Thymus (tissue), 11 donors: ENCODE data around the gene GBA2. TPM values are rescaled to one million over a fixed set of nuclear protein-coding genes. Genes with fewer than 3 reads are reported as not detected.
A peak's percentile ranks its signal among the peaks of the same experiment; 100 is the strongest.

Experiments used
- DNase-seq, 9 donors: peaks; one replicate each; pipeline ENCODE4 v3.0.0-alpha.2; 2013; ENCODE audit warnings: low spot score in 9 of 9, low read depth in 6 of 9, missing footprints in 1 of 9
- H3K27ac ChIP-seq, 2 donors: one replicate each; pipeline ENCODE4 v1.5.1; 2013; ENCODE audit warnings: control low read depth in 1 of 2, low read depth in 1 of 2, low read length in 1 of 2, mild to moderate bottlenecking in 1 of 2, moderate library complexity in 1 of 2
- H3K27me3 ChIP-seq, 2 donors: one replicate each; pipeline ENCODE4 v1.5.1; 2013; ENCODE audit warnings: low read length in 1 of 2; ENCODE audit not compliant: control insufficient read depth in 2 of 2, insufficient read depth in 1 of 2
- H3K36me3 ChIP-seq, 2 donors: one replicate each; pipeline ENCODE4 v1.5.1; 2013; ENCODE audit warnings: low read length in 1 of 2, mild to moderate bottlenecking in 1 of 2, moderate library complexity in 1 of 2; ENCODE audit not compliant: control insufficient read depth in 2 of 2, insufficient read depth in 2 of 2
- H3K4me1 ChIP-seq, 2 donors: one replicate each; pipeline ENCODE4 v1.5.1; 2013; ENCODE audit warnings: low read length in 2 of 2; ENCODE audit not compliant: control insufficient read depth in 2 of 2, insufficient read depth in 2 of 2
- H3K4me3 ChIP-seq, 2 donors: one replicate each; pipeline ENCODE4 v1.5.1; 2013; ENCODE audit warnings: low read length in 2 of 2, control low read depth in 1 of 2, mild to moderate bottlenecking in 1 of 2
- H3K9me3 ChIP-seq, 2 donors: one replicate each; pipeline ENCODE4 v1.5.1; 2013; ENCODE audit warnings: low read length in 1 of 2, mild to moderate bottlenecking in 1 of 2; ENCODE audit not compliant: control insufficient read depth in 2 of 2, insufficient read depth in 1 of 2
- WGBS: extraction: QIAGEN DNeasy Blood & Tissue Kit; methylation state at CpG from one replicate; pipeline ENCODE4 v1.1.7; 2013; 5-methylcytosine and 5-hydroxymethylcytosine counted together
- polyA plus RNA-seq: library from polyadenylated mRNA; stranded (reverse); fragments of 200-250 nt; gene quantifications from one replicate; pipeline ENCODE4 v1.2.3, GENCODE V29; 2013
- total RNA-seq: library from RNA; stranded (reverse); fragments of 120-200 nt; gene quantifications from one replicate; pipeline ENCODE4 v1.2.4, GENCODE V29; 2013
- donor health status: healthy.

The GBA2 gene
- total and polyA plus RNA-seq, 2 donors = 21.7 to 36.9 TPM

- no peaks in the 10 kb centered on the region for H3K9me3 ChIP-seq
- peaks cover 16 to 32% of the 10 kb centered on the region in 2 donors for H3K36me3 ChIP-seq
- H3K4me3 ChIP-seq = peak overlapping the region; percentile 17 to 23
- H3K4me1 ChIP-seq = peaks cover 56 to 64% of the 10 kb centered on the region in 2 donors
- peak in 1 of 9 donors; percentile 18 for DNase-seq
- 76% methylated on average over 3 of the region's 3 CpGs for WGBS
- peak overlapping the region in 1 of 2 donors; percentile 52 for H3K27ac ChIP-seq
- H3K27me3 ChIP-seq = no peaks in the 10 kb centered on the region
Observed at GRCh38 chr9:35729101-35729500, 19.9 kb downstream of the GBA2 start.

GRCh38 chr9:35728041-35728971 lies 20.7 kb downstream of the GBA2 start:
- Histone ChIP-seq H3K27ac (peak overlapping the region; percentile 38 to 55), H3K4me1 (peaks cover 52 to 60% of the 10 kb centered on the region in 2 donors), H3K9me3 (no peaks in the 10 kb centered on the region), H3K36me3 (peaks cover 24 to 40% of the 10 kb centered on the region in 2 donors), H3K27me3 (no peaks in the 10 kb centered on the region), H3K4me3 (peak overlapping the region; percentile 5 to 12)
- WGBS = 13% methylated on average over 10 of the region's 10 CpGs
- peak in 4 of 9 donors; percentile 44 to 76 (median 51) for DNase-seq

DNA sequence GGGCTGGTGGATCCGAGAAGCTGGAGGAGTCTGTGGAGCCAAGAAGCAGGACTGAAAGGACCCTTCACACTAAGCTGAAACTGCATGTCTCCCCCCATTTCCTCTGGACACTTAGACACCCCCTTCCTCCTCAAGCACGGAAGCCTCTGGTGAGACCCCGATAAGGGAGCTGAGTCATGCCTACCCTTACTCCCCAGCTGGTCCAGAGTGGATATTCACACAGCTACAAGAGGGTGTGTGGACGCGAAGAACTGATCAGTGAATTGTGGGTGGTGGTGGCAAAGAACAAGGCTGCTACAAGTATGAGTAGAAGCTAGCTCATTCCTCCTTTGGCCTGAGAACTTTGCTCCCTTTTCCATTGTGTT lies 21.4 kb downstream of the GBA2 start:
- peak in 1 of 9 donors; percentile 16 for DNase-seq
- no peaks in the 10 kb centered on the region for H3K27me3 ChIP-seq
- WGBS = 43% methylated on average over 5 of the region's 5 CpGs
- peak overlapping the region; percentile 2 to 9 for H3K27ac ChIP-seq
- peaks cover 29 to 46% of the 10 kb centered on the region in 2 donors for H3K36me3 ChIP-seq
- no peak overlapping the region for H3K4me3 ChIP-seq
- peaks cover 47 to 54% of the 10 kb centered on the region in 2 donors for H3K4me1 ChIP-seq
- H3K9me3 ChIP-seq = no peaks in the 10 kb centered on the region

- peak in 7 of 9 donors; percentile 52 to 92 (median 75) for DNase-seq
- H3K4me1 ChIP-seq = peaks cover 47 to 53% of the 10 kb centered on the region in 2 donors
- WGBS = 6% methylated on average over 3 of the region's 3 CpGs
- no peaks in the 10 kb centered on the region for H3K27me3 ChIP-seq
- H3K36me3 ChIP-seq = peaks cover 36 to 53% of the 10 kb centered on the region in 2 donors
- no peak overlapping the region for H3K4me3 ChIP-seq
- H3K27ac ChIP-seq = peak overlapping the region; percentile 50 to 70
- H3K9me3 ChIP-seq = no peaks in the 10 kb centered on the region
Observed at GRCh38 chr9:35726931-35727330, 22.1 kb downstream of the GBA2 start.

- Histone ChIP-seq H3K9me3 (no peaks in the 10 kb centered on the region), H3K36me3 (peaks cover 50 to 69% of the 10 kb centered on the region in 2 donors), H3K27me3 (no peaks in the 10 kb centered on the region), H3K4me1 (peaks cover 35 to 43% of the 10 kb centered on the region in 2 donors), H3K4me3 (no peak overlapping the region), H3K27ac (no peak overlapping the region)
- WGBS = 98% methylated on average over 11 of the region's 11 CpGs
- no peak for DNase-seq
Observed at GRCh38 chr9:35725362-35725761, 23.7 kb downstream of the GBA2 start.

GRCh38 chr9:35723908-35724307 lies 25.1 kb downstream of the GBA2 start:
- no peak for DNase-seq
- Histone ChIP-seq H3K4me3 (no peak overlapping the region), H3K27ac (no peak overlapping the region), H3K9me3 (no peaks in the 10 kb centered on the region), H3K4me1 (peaks cover 22 to 28% of the 10 kb centered on the region in 2 donors), H3K36me3 (peaks cover 64 to 83% of the 10 kb centered on the region in 2 donors), H3K27me3 (no peaks in the 10 kb centered on the region)
- WGBS = 98% methylated on average over 8 of the region's 8 CpGs

DNA sequence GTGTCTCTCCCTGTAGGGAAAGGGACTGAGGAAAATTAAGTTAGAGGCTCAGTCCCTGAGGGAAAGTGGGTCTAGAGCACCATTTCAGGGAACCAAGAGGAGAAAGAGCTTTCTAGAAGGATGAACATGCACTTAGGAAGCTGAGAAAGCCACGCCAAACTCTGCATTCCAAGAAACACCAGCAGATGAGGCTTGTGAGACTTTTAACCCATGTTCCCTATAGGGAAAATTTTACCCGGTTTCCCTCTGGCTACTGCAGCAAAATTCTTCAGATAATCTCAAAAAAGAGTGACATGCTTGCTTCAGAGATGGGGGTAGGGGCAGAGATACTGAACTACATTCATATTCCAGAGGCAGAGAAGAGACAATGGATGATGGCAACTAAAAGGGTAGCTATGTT lies 25.6 kb downstream of the GBA2 start:
- no peak for DNase-seq
- H3K4me3 ChIP-seq = no peak overlapping the region
- no peaks in the 10 kb centered on the region for H3K27me3 ChIP-seq
- no peak overlapping the region for H3K27ac ChIP-seq
- peaks cover 19 to 24% of the 10 kb centered on the region in 2 donors for H3K4me1 ChIP-seq
- no peaks in the 10 kb centered on the region for H3K9me3 ChIP-seq
- peaks cover 69 to 88% of the 10 kb centered on the region in 2 donors for H3K36me3 ChIP-seq
- WGBS = 98% methylated on average over 2 of the region's 2 CpGs

- H3K4me1 ChIP-seq = no peaks in the 10 kb centered on the region
- H3K27ac ChIP-seq = no peak overlapping the region
- no peaks in the 10 kb centered on the region for H3K9me3 ChIP-seq
- 98% methylated on average over 4 of the region's 4 CpGs for whole genome bisulfite sequencing
- no peak for DNase-seq
- peaks cover 94 to 98% of the 10 kb centered on the region in 2 donors for H3K36me3 ChIP-seq
- H3K4me3 ChIP-seq = no peak overlapping the region
- H3K27me3 ChIP-seq = no peaks in the 10 kb centered on the region
Observed at GRCh38 chr9:35719546-35719945, 29.5 kb downstream of the GBA2 start.

GRCh38 chr9:35718721-35719511 lies 30.1 kb downstream of the GBA2 start:
- Histone ChIP-seq H3K27me3 (no peaks in the 10 kb centered on the region), H3K27ac (no peak overlapping the region), H3K9me3 (no peaks in the 10 kb centered on the region), H3K4me3 (no peak overlapping the region), H3K4me1 (no peaks in the 10 kb centered on the region), H3K36me3 (peaks cover 94 to 98% of the 10 kb centered on the region in 2 donors)
- DNase-seq = no peak
- 97% methylated on average over 15 of the region's 15 CpGs for WGBS
